HG03520 (cell line): Measurements from ENCODE around the gene SERPINA4.

Source experiments
- ATAC-seq: cut with Tn5 transposase; IDR thresholded peaks from one replicate; pipeline ENCODE4 v1.9.1; 2021; ENCODE audit warnings: mild to moderate bottlenecking, moderate library complexity; ENCODE audit not compliant: unreplicated experiment

The SERPINA4 gene

GRCh38 chr14:94613720-94614644, 52.7 kb downstream of the SERPINA4 start:
- ATAC-seq: no peak

DNA sequence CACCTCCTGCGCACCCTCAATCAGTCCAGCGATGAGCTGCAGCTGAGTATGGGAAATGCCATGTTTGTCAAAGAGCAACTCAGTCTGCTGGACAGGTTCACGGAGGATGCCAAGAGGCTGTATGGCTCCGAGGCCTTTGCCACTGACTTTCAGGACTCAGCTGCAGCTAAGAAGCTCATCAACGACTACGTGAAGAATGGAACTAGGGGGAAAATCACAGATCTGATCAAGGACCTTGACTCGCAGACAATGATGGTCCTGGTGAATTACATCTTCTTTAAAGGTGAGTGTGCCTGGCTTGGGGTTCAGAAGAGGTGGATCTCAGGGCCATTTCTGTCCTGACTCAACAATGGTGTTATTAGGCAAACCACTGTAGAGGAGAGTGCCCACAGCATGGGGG, 53.6 kb downstream of the SERPINA4 start:
- no peak for ATAC-seq

- no peak for ATAC-seq
Observed at GRCh38 chr14:94615254-94615653, 54.0 kb downstream of the SERPINA4 start.

- ATAC-seq: no peak
Observed at GRCh38 chr14:94615823-94616570, 54.8 kb downstream of the SERPINA4 start.

DNA sequence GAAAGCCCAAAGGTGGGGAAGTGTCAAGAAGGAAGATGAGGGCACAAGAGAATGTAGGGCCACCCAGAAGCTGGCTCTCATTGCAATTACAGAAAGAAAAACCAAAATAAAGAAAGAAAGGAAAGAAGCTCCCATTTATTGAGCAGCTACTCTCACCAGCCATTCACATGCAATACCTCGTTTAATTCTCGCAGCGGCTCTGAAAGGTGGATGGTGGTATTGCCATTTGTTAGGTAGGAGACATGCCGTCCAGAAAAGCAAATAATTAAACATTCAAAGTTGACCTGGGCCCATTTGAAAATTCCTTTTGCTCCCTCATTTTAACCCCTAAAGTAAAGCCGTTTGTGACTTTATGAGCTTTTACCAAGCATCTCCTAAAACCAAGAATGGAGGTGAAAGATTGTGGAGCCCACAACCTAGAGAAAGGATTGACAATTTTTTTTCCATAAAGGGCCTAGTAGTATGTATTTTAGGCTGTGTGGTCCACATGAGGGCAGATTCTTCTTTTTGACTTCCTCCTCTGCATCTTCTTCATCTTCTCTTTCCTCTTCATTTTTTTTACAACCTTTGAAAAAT, 56.2 kb downstream of the SERPINA4 start:
- no peak for ATAC-seq

DNA sequence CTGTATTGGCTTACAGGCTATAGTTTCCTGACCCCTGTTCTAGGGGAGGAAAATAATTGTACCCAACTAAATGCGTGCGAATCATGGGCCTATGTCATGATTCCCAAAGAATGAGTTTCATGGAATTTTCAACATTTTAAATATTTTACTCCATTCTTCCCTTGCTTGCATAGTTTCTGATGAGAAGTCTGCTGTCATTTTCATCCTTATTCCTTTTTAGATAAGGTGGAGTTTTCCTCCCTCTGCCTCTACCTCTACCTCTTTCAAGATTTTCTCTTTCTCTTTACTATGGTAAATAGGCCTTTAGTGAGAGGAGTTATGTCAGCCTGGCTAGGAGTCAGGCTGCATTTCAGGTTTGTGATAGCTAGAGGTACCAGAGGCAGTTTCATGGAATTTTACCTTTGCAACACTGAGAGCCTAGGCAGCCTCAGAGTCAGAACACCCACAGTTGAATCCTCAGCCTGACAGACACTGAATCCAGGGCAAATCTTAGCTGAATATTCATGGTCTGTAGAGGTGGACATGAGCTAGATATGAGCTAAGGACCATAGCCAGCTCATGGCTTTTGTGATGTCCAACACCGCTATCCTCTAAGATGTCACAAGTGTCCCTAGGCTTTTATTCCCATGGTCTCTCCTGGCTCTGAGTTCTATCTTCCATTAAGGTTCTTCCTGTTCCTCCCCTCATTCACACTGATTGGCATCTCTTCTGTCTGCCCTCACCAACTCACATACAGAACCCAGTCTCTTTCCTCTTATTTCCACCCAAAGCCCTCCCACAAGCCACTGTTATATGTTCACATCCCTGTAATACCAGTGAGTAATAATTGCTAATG, 57.0 kb downstream of the SERPINA4 start:
- no peak for ATAC-seq

GRCh38 chr14:94619297-94619696, 58.1 kb downstream of the SERPINA4 start:
- ATAC-seq: no peak
